ENCODE data around the gene TNFSF12.

Gene TNFSF12, protein sequence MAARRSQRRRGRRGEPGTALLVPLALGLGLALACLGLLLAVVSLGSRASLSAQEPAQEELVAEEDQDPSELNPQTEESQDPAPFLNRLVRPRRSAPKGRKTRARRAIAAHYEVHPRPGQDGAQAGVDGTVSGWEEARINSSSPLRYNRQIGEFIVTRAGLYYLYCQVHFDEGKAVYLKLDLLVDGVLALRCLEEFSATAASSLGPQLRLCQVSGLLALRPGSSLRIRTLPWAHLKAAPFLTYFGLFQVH

GRCh38 chr17:7548585-7549400 is at the start of gene TNFSF12:
TNFSF12 (plus strand) TSS chr17:7549058; CDS start chr17:7549154, 96 bp downstream.
- no peak for DNase-seq

GRCh38 chr17:7499161-7499560 is 49.7 kb upstream of the TNFSF12 start:
- no peak for DNase-seq

GRCh38 chr17:7501729-7502128 is 47.1 kb upstream of the TNFSF12 start:
- no peak for DNase-seq

DNA sequence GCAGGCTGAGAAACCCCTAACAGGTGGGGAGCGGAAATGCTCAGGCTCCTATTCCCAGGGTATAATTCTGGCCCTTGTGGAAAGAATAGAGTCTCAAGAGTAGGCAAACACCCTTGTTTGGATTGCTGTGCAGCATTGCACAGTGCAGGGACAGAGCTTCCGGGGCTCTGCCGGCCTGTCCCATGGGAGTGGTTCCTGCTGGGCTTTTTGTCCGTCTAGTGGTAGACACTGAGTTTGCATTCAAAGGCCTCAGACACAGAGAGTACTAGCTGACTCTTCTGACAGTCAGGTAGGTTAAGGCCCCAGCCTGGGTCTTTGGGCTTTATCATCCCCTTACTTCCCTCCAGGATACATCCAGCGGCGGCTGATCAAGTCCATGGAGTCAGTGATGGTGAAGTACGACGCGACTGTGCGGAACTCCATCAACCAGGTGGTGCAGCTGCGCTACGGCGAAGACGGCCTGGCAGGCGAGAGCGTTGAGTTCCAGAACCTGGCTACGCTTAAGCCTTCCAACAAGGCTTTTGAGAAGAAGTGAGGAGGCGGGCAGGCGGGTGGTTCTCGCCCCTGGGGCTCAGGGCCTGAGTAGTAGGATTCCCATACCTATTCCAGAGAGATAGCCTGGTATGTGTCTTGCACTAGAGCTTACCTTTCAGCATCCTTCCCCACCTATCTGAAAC is 46.5 kb upstream of the TNFSF12 start:
- DNase-seq = no peak

DNA sequence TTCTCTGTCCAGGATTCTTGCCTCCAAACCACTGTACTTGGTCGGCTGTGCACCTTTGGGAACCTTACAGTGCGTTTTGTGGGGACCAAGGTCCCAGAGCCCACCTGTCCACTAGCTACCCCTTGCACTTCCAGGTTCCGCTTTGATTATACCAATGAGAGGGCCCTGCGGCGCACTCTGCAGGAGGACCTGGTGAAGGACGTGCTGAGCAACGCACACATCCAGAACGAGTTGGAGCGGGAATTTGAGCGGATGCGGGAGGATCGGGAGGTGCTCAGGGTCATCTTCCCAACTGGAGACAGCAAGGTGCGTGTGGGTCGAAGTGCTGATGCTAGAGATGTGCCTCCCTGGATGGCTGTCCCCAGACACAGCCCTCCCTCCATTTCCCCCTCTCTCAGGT is 45.9 kb upstream of the TNFSF12 start:
- DNase-seq = no peak

DNA sequence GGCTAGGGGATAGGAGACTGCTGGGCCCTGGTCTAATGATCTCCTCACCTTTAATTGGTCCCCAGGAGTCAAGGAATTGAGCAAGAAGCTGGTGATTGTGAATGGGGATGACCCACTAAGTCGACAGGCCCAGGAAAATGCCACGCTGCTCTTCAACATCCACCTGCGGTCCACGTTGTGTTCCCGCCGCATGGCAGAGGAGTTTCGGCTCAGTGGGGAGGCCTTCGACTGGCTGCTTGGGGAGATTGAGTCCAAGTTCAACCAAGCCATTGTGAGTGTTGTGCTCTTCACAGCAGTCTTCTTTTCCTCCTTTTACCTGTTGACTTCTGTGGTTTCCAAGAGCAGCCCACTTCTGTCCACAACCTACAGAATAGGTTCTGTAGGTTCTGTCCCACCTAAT is 45.3 kb upstream of the TNFSF12 start:
- DNase-seq = no peak

DNA sequence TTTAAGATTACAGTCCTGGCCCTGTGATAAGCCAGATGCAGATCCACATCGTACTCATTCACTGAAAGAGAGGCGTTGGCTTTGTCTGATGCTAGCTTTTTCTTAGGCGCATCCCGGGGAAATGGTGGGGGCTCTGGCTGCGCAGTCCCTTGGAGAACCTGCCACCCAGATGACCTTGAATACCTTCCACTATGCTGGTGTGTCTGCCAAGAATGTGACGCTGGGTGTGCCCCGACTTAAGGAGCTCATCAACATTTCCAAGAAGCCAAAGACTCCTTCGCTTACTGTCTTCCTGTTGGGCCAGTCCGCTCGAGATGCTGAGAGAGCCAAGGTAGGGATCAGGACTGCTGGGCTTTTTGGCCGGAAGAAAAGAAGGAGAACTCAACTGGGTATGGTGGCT is 40.7 kb upstream of the TNFSF12 start:
- no peak for DNase-seq

DNA sequence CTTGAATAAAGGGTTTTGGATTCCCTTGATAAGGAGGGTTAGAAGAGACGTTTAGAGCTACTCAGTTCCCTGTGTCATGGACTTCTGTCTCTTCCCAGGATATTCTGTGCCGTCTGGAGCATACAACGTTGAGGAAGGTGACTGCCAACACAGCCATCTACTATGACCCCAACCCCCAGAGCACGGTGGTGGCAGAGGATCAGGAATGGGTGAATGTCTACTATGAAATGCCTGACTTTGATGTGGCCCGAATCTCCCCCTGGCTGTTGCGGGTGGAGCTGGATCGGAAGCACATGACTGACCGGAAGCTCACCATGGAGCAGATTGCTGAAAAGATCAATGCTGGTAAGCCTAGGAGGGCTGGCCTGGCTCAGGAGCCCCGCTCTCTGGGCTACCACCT is 40.0 kb upstream of the TNFSF12 start:
- DNase-seq = no peak

GRCh38 chr17:7509937-7510336 is 38.9 kb upstream of the TNFSF12 start:
- no peak for DNase-seq

DNA sequence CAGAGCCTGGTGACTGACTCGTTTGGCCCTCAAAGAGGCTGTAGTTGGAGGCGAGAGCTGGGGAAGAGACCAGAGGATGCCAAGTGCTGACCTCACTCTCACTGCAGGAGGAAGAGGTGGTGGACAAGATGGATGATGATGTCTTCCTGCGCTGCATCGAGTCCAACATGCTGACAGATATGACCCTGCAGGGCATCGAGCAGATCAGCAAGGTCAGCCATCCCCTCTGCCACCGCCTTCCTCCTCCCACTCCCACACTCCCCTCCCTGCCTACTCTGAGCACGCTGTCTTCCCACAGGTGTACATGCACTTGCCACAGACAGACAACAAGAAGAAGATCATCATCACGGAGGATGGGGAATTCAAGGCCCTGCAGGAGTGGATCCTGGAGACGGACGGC is 37.8 kb upstream of the TNFSF12 start:
- no peak for DNase-seq

DNA sequence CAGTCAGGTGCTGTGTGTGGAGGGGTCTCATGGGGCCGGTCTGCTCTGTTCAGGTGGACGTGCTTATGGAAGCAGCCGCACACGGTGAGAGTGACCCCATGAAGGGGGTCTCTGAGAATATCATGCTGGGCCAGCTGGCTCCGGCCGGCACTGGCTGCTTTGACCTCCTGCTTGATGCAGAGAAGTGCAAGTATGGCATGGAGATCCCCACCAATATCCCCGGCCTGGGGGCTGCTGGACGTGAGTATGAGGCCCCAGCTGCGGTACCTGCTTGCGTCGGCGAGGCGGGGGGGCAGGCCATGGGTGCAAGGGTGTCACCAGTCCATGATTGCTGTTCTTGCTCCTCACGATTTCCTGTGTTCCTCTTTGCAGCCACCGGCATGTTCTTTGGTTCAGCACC is 36.8 kb upstream of the TNFSF12 start:
- DNase-seq = no peak

GRCh38 chr17:7512824-7513540 is 35.9 kb upstream of the TNFSF12 start:
- DNase-seq = no peak

DNA sequence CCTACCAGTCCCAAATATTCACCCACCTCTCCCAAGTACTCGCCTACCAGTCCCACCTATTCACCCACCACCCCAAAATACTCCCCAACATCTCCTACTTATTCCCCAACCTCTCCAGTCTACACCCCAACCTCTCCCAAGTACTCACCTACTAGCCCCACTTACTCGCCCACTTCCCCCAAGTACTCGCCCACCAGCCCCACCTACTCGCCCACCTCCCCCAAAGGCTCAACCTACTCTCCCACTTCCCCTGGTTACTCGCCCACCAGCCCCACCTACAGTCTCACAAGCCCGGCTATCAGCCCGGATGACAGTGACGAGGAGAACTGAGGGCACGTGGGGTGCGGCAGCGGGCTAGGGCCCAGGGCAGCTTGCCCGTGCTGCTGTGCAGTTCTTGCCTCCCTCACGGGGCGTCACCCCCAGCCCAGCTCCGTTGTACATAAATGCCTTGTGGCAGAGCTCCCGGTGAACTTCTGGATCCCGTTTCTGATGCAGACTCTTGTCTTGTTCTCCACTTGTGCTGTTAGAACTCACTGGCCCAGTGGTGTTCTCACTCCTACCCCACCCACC is 34.9 kb upstream of the TNFSF12 start:
- no peak for DNase-seq

- DNase-seq = no peak
These were observed 32.8 kb upstream of the TNFSF12 start for GRCh38 chr17:7515911-7516610.

GRCh38 chr17:7523033-7523432 is 25.8 kb upstream of the TNFSF12 start:
- no peak for DNase-seq

GRCh38 chr17:7528842-7529241 is 20.0 kb upstream of the TNFSF12 start:
- no peak for DNase-seq

DNA sequence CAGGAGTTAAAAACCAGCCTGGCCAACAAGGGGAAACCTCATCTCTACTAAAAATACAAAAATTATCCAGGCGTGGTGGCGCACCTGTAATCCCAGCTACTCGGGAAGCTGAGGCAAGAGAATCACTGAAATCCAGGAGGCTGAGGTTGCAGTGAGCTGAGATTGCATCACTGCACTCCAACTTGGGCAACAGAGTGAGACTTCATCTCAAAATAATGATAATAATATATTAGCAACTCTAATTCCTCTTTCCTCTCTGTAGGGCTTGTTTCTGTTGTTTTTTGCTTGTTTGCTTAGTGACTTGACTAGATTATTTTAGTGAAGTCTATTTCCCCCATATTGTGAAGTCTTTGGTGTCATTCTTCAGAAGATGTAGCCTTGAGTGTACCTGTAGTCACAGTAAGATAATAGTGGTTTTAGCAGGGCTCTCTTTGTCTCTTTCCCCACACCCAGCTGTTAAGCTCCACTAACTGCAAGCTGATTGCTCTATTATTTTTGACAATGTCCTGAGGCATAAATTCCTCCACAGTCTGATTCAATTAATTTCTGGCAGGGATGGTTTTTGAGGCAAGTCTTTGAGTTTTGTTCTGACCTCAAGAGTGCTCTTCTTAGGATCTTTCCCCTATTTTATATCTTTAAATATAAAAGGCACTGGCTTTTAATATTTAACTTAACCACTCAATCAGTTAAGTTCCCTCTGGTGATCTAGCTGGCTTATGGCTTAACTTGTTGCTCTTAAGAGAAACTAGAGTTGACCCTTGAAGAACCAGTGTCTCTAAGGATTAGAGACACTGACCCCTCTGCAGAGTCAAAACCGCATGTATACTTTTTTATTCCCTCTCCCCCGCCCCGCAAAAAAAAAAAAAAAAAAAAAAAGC is 18.6 kb upstream of the TNFSF12 start:
- DNase-seq = no peak

DNA sequence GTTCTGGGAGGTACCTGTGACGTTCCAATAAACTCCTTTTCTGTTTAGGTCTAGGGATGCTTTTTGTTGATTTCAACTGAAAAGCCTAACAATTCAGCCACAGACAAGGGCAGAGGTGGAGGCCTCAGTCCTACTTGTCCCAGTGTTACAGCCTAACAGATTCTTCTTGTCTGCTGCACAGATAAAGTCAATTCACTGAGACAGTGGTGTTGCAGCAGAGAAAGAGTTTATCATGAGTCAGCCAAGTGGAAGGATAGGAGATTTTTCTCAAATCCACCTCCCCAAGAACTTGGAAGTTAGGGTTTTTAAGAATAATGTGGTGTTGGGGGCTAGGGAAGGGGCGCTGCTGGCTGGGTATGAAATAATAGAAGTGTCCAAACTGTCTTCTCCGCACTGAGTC is 10.8 kb upstream of the TNFSF12 start:
- DNase-seq = no peak

DNA sequence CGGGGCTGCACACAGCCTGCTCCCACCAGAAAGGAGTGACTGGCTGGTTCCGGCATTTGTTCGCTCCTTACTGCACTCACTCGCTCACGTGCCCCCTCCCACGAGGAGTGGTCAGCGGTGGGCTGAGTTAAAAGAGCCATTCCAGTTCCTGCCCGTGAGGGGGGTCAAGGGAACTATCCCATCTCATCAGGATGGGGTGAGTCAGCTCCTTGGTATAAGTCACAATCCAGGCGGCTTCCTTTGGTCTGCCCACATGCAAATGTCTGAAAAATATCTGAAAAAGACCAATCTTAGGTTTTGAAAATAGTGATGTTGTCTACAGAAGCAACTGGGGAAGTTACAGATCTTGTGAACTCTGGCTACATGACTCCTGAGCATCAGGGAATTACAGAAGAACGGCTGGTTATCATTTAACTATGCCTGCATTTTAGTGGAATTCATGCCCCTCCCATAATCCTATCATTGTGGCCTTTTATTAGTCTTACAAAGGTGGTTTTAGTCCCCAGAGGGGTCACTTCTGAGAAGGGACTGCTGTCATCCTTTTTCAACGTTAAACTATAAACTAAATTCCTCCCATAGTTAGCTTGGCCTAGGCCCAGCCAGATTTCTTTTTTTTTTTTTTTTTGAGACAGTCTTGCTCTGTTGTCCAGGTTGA is 9.8 kb upstream of the TNFSF12 start:
- DNase-seq = no peak

- no peak for DNase-seq
These were observed 7.7 kb upstream of the TNFSF12 start for GRCh38 chr17:7541074-7541621.

Data from NCI-H2171 treated with DMSO at 0.1 percent for 48 hours (cell line).